Measurements from ENCODE around the gene CPED1.

DNA sequence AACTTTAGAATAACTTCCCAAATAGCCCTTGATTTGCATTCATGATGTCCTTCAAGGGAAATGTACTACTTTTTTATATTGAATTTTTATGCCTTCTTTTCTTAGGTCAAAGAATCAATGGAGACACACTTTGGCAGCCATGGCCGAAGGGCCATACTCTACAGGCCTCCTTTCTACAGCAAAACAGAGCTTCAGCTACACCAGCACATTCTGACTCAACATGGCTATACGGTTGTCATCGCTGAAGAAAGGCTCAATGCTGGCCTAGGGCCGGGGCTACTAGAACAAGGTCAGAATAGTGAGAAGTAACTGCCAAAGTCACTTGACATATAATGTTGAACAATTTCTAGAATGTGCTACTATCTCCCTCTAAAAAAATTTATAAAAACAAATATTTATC lies 27.0 kb downstream of the CPED1 start:
- TF ChIP-seq, protein P1, sequence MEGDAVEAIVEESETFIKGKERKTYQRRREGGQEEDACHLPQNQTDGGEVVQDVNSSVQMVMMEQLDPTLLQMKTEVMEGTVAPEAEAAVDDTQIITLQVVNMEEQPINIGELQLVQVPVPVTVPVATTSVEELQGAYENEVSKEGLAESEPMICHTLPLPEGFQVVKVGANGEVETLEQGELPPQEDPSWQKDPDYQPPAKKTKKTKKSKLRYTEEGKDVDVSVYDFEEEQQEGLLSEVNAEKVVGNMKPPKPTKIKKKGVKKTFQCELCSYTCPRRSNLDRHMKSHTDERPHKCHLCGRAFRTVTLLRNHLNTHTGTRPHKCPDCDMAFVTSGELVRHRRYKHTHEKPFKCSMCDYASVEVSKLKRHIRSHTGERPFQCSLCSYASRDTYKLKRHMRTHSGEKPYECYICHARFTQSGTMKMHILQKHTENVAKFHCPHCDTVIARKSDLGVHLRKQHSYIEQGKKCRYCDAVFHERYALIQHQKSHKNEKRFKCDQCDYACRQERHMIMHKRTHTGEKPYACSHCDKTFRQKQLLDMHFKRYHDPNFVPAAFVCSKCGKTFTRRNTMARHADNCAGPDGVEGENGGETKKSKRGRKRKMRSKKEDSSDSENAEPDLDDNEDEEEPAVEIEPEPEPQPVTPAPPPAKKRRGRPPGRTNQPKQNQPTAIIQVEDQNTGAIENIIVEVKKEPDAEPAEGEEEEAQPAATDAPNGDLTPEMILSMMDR (IDR thresholded peaks at IDR 0.05) = no peak
- no peak for TF ChIP-seq POLR2AphosphoS5 (IDR thresholded peaks at IDR 0.05)
- TF ChIP-seq POLR2A (IDR thresholded peaks at IDR 0.05) = no peak
- no peak for TF ChIP-seq EP300 (IDR thresholded peaks at IDR 0.05)

Data from suprapubic skin (tissue), 4 donors.